ENCODE measurements around the gene DHFR2. TPM values are rescaled to one million over a fixed set of nuclear protein-coding genes. Genes with fewer than 3 reads are reported as not detected.

Gene DHFR2
- total RNA-seq (2022; extraction: Qiagen RNA extraction; ENCODE audit: low read depth) = 2.8 to 3.9 TPM (median 3.7 TPM) in 5 replicates

GRCh38 chr3:94062513-94063404 lies at the start of gene DHFR2, which contains the start of gene NSUN3:
DHFR2 (minus strand) TSS chr3:94062916; CDS start chr3:94061511, 1,405 bp downstream.
NSUN3 (plus strand) TSS chr3:94063061; CDS start chr3:94063127, 66 bp downstream.

DNA sequence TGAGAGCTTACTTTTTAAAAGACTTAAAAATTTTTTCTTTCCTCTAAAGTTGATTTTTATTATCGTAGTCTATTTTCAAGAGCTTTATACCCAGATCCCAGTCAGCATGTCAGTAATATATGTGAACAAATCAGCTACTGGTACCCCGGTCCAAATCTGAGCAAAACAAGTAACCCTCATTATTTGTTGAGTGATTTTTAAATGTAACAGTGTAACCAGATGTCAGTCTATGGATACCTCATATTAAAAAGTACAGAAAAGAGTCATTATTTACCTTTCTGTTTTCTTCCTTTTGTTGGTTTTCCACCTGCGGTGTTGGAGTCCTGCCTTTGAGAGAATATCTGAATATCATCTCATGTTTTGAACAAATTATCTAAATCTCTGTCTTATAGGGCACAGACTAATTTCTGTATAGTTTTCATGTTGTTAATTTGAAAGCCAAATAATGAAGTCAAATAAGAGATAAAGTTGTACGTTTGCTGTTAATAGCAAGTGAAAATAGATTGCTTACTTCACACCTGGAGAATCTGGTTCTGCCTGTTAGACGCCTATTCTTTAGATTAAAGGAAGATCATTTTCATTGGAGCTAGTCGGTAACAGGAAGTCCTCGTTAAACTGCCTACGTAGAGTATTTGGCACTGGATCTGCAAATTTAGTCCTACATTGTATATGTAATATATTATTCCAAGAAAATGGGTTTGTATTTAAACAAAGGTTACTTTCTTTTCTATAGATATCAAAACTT lies 34.5 kb downstream of the DHFR2 start, which contains the start of gene STX19:
Gene STX19 (minus strand): TSS at position 505 of the 745 bp plus-strand sequence. CDS start 13,328 bp downstream, outside the sequence.

Other genes starting within 250 kb of the DHFR2 start
- gene PROS1, start 89.0 kb downstream of the DHFR2 start, total RNA-seq (2022; extraction: Qiagen RNA extraction; ENCODE audit: low read depth) = 8.4 to 11.3 TPM (median 9.0 TPM) in 5 replicates
- 10.3 to 14.0 TPM (median 12.6 TPM) in 5 replicates for gene ARL13B, start 82.8 kb downstream of the DHFR2 start, total RNA-seq (2022; extraction: Qiagen RNA extraction; ENCODE audit: low read depth)
- not detected in 5 replicates for gene STX19, start 34.3 kb downstream of the DHFR2 start, total RNA-seq (2022; extraction: Qiagen RNA extraction; ENCODE audit: low read depth)
- gene NSUN3, start 145 bp upstream of the DHFR2 start, total RNA-seq (2022; extraction: Qiagen RNA extraction; ENCODE audit: low read depth) = 6.3 to 9.0 TPM (median 7.2 TPM) in 5 replicates